Right kidney (tissue), 1 donor: Measurements from ENCODE around the gene KIAA1614.

Experiments
- DNase-seq: peaks from one replicate; pipeline ENCODE4 v3.0.0-alpha.2; 2016

The KIAA1614 gene

GRCh38 chr1:180908074-180908765, 4.5 kb upstream of the KIAA1614 start:
- no peak for DNase-seq

DNA sequence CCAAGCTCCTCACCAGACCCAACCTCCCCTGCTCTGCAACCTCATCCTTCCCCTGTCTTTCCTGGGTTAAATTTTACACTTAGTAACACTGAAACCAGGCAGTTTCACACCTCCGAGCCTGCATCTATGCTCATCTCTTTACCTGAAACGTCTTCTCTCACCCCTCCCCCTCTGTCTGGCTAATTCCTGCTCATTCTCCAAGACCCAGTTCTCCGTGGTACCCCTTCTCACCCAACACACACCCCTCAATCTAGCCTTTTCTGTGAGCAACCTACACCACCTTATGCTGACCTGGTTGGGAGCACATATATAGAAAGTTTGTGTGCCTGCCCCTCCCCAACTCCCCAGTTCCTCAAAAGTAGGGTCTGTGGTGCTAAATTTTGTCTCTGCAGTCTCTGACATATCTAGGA, 3.7 kb upstream of the KIAA1614 start:
- DNase-seq: no peak

- DNase-seq: no peak
These were observed 3.2 kb upstream of the KIAA1614 start for GRCh38 chr1:180909462-180909976.

DNA sequence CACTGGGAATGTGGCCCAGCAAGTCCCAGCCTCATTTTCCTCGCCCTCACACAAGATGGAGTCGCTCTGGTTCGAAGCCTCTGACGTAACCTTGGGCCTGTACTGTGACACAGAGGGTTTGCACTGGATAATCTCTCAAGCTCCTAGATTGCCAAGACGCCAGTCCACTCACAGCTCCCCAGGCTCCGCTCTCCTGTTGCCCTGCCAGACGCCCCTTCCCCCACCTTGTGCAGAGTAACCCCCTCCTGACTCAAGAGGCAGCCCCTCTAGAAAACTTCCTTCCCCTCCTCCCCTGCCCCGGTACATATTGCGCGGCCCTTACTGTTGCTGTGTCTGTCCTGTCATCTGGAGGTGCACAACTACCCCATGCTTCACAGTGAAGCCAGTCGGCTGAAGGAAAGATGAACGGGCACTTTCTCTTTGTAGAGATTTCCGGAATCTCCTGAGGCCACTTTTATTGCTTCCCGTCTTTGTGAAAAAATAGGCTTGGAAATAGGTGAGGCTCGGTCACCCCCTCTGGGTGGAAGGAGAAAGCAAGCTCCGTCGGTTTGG, 981 bp upstream of the KIAA1614 start:
- DNase-seq: no peak

GRCh38 chr1:180912211-180912800, 391 bp upstream of the KIAA1614 start:
- peak; percentile 95 for DNase-seq

DNA sequence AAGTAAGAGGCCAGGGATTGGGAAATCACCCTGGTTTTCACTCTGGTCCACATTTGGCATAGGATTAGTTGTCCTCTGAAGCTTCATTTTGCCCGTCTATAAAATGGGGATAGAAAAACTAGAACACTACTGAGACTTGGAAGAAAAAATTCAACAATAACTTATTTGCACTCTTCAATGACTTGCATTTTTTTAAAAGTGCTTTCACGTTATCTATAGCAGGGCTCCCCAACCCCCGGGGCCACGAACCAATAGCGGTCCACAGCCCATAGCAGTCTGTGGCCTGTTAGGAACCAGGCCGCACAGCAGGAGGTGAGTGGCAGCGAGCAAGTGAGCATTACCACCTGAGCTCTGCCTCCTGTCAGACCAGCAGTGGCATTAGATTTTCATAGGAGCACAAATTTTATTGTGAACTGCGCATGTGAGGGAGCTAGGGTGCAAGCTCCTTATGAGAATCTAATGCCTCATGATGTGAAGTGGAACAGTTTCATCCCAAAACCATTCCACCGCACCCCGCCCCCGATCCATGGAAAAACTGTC, 2.8 kb downstream of the KIAA1614 start:
- DNase-seq: no peak

- DNase-seq: no peak
These were observed 3.5 kb downstream of the KIAA1614 start for GRCh38 chr1:180916012-180916770.

- no peak for DNase-seq
These were observed 4.1 kb downstream of the KIAA1614 start for GRCh38 chr1:180916771-180917170.

- no peak for DNase-seq
These were observed 4.8 kb downstream of the KIAA1614 start for GRCh38 chr1:180917306-180918065.

- no peak for DNase-seq
These were observed 5.8 kb downstream of the KIAA1614 start for GRCh38 chr1:180918519-180918918.

DNA sequence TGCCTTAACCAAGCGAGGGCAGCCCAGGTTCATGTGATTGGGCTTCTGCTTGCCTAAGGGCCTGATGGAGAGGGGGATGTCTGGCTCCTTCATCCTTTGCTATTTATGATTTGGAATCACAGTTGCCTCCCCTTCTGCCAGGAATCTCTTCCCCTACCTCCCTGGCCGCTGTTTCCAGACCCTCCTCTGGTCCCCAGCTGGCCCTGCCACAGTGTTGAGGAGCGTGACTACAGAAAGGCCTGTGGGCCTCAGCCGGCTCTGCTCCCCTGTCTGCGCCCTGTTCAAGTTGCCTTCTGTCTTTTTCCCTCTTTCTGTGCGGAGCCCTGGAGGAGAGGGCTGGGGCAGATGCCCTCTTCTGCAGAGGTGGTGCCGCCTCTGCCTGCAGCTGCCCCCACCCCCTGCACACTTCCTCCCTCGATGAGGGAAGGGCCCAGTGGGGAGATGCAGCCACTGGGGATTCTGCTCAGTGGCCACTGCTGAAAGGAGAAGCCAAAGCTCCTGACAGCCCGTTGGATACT, 6.5 kb downstream of the KIAA1614 start:
- no peak for DNase-seq

DNA sequence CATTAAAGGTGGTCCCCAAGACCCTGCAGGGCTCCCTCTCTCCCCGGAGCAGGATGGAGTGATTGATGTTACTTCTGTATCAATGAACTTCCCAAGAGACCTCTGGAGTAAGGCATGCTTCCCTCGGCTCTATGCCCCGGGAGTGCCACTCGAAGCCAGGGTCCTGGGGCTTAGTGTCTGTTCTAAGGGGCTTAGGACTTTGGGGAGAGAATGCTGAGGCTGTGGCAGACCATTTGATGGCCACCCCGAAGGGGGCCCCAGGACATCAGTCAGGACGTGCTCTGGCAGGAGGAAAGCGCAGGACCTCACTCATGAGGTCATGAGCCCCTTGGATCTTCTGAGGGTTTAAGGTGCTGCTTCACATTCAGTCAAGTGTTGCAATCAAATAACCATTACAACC, 7.5 kb downstream of the KIAA1614 start:
- DNase-seq: no peak

DNA sequence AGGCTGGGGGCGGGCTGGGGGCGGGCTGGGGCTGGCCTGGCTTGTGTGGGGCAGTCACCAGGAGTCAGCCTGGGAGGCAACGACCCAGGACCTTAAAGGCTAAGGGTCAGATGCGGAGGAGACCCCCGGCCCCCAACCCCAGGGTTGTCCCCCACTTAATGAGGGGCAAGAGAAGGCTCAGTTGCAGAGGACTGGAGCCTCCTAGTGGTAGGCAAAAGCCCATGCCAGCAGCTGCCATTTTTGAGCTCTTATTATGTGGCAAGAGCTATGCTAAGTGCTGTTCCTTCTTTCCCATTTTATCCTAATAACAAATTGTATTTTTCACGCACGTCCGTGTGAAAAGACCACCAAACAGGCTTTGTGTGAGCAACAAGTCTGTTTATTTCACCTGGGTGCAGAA, 8.0 kb downstream of the KIAA1614 start:
- DNase-seq: no peak

GRCh38 chr1:180921386-180921785, 8.7 kb downstream of the KIAA1614 start:
- no peak for DNase-seq

GRCh38 chr1:180921891-180922630, 9.4 kb downstream of the KIAA1614 start:
- no peak for DNase-seq

DNA sequence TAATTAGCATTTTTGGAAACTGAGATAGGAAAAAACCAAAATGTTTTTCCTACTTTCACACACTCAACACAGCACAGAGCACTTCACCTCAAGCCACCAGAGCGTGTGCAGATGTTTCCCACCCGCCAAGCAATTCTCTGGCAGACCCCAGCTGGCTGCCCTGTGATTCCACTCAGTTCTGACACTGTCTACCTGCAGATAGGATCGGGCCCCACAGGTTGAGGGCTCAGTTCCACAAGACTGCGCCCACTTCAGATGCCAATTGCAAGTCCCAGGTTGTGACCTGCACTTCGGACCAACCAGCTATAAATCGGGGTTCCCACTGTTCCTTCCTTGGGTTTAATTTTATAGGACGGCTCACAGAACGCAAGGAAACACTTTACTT, 9.9 kb downstream of the KIAA1614 start:
- no peak for DNase-seq

- peak; percentile 52 for DNase-seq
These were observed 10.5 kb downstream of the KIAA1614 start for GRCh38 chr1:180923021-180923841.

DNA sequence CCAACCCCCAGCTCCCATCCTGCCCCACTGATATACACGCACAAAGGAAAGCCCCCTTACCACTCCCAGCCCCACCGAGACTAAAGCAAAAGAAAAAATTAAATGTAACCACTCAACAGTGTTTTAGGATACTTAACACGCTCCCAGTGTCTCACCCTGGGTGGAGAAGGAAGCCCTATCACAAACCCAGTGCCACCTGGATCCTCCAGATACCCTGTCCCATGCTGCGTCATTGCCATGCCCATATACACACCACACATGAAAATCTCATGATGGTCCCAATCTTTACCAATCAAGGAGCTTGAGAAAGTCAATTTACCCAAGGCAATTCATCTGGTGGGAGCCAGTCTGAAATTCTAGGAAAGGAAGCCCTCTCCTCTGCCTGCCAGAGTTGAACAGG, 11.2 kb downstream of the KIAA1614 start:
- no peak for DNase-seq

GRCh38 chr1:180924939-180925338, 12.2 kb downstream of the KIAA1614 start:
- DNase-seq: no peak

DNA sequence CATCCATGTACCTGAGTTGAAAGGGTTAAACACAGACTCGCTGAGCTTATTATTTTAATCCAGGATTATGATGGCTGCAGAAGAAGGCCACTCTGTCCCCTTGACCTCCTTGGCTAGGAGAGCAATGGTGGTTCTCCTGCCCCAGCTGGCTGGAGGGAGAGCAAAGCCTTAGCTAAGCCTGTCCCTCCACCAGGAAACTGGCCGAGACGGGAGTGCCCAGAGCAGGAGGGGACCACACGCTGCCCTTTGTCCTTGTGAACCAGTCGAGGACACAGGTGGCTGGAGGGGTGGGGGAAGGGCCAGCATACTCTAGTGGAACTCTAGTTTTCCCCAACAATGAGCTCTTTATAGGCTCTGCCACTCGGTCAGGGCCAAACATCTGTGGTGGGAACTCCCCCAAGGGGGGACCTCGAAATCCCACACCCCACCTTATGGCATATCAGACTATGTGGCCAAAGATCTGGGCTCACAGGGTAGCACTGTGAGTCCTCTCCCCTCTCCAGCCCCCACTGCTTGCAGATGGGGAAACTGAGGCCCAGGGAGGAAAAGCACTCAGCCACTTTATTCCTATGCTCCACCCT, 12.9 kb downstream of the KIAA1614 start:
- DNase-seq: no peak
